HL-60 (cell line): ENCODE data around the gene PHF5A.

Source experiments
- DNase-seq, 2 experiments: peaks; one replicate each; pipeline ENCODE4 v3.0.0-alpha.2; 2010 to 2020; ENCODE audit warnings: low read depth in 1 of 2, low spot score in 1 of 2
- H3K27ac ChIP-seq: fragments of 250-450 bp; sonication (Bioruptor Pico); replicated peaks from 2 replicates; pipeline ENCODE4 v1.5.1; 2020; ENCODE audit warnings: mild to moderate bottlenecking, moderate library complexity
- H3K27me3 ChIP-seq: fragments of 250-450 bp; sonication (Bioruptor Pico); 2 replicates; pipeline ENCODE4 v1.5.1; 2021; ENCODE audit warnings: mild to moderate bottlenecking, moderate library complexity; ENCODE audit not compliant: insufficient read depth, poor library complexity, severe bottlenecking
- H3K4me3 ChIP-seq: replicated peaks from 2 replicates; pipeline ENCODE4 v1.5.1; 2011; ENCODE audit warnings: mild to moderate bottlenecking, control low read depth, low read length; ENCODE audit not compliant: insufficient read depth
- GABPA ChIP-seq: IDR thresholded peaks from 2 replicates; pipeline ENCODE4 v1.6.1; 2012; ENCODE audit warnings: low read depth
- POLR2AphosphoS5 ChIP-seq: IDR thresholded peaks from 2 replicates; pipeline ENCODE4 v1.6.1; 2012; ENCODE audit warnings: low read depth
- SPI1 ChIP-seq: IDR thresholded peaks from 2 replicates; pipeline ENCODE4 v1.6.1; 2012; ENCODE audit warnings: low read depth, mild to moderate bottlenecking, borderline replicate concordance
- TF ChIP-seq, protein P1 (sequence below): IDR thresholded peaks from one replicate; pipeline ENCODE4 v1.5.1; 2011; ENCODE audit warnings: low read length, control low read depth, inconsistent platforms; ENCODE audit not compliant: insufficient read depth
- TF ChIP-seq, protein P2 (sequence below): IDR thresholded peaks from 2 replicates; pipeline ENCODE4 v1.6.1; 2012; ENCODE audit warnings: low read depth; ENCODE audit not compliant: insufficient replicate concordance

Gene PHF5A

DNA sequence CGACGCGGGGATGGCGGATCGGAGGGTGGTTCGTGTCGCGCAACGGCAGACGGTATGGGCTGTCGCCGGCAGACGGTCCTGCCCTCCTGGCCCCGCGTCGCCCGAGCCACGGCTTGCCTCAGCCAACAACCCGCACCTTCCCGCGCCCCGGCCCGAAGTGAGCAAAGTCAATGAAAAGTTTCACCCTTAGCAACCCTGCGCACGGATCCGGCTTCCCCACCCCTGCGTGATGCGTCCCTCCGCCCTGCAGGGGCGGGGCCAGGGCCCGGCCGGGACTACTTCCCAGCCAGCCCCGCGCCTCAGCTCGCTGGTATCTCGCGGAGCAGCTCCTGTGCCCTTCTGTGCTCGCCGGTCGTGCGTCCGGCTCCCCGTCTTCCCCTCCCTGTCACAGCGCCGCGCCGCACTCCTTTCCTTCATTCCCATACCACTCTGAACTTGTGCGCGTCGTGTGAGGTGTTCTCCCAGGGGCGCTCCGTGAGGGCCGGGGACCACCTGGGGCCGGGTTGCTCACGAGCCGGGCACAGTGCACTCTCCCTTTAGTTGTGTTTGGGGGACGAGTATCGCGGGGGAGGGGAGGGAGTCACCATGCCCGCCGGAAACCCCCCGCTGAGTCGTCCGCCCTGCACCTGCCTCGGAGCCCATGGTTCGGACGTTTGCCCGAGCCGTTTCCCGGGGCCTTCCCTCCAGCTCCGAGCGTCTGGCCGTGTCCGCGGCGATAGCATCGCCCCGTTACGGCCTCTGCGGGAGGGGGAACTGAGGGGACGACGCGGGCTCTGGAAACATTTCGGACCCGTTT lies 21.7 kb downstream of the PHF5A start, which contains the start of gene TOB2:
Gene TOB2, minus strand, starts transcription at position 163 of the 796 bp plus-strand sequence. CDS start 9,456 bp downstream, outside the sequence.
- TF ChIP-seq GABPA: peak; percentile 61
- TF ChIP-seq, protein P1, sequence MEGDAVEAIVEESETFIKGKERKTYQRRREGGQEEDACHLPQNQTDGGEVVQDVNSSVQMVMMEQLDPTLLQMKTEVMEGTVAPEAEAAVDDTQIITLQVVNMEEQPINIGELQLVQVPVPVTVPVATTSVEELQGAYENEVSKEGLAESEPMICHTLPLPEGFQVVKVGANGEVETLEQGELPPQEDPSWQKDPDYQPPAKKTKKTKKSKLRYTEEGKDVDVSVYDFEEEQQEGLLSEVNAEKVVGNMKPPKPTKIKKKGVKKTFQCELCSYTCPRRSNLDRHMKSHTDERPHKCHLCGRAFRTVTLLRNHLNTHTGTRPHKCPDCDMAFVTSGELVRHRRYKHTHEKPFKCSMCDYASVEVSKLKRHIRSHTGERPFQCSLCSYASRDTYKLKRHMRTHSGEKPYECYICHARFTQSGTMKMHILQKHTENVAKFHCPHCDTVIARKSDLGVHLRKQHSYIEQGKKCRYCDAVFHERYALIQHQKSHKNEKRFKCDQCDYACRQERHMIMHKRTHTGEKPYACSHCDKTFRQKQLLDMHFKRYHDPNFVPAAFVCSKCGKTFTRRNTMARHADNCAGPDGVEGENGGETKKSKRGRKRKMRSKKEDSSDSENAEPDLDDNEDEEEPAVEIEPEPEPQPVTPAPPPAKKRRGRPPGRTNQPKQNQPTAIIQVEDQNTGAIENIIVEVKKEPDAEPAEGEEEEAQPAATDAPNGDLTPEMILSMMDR: no peak
- peak; percentile 98 for TF ChIP-seq POLR2AphosphoS5
- TF ChIP-seq, protein P2, sequence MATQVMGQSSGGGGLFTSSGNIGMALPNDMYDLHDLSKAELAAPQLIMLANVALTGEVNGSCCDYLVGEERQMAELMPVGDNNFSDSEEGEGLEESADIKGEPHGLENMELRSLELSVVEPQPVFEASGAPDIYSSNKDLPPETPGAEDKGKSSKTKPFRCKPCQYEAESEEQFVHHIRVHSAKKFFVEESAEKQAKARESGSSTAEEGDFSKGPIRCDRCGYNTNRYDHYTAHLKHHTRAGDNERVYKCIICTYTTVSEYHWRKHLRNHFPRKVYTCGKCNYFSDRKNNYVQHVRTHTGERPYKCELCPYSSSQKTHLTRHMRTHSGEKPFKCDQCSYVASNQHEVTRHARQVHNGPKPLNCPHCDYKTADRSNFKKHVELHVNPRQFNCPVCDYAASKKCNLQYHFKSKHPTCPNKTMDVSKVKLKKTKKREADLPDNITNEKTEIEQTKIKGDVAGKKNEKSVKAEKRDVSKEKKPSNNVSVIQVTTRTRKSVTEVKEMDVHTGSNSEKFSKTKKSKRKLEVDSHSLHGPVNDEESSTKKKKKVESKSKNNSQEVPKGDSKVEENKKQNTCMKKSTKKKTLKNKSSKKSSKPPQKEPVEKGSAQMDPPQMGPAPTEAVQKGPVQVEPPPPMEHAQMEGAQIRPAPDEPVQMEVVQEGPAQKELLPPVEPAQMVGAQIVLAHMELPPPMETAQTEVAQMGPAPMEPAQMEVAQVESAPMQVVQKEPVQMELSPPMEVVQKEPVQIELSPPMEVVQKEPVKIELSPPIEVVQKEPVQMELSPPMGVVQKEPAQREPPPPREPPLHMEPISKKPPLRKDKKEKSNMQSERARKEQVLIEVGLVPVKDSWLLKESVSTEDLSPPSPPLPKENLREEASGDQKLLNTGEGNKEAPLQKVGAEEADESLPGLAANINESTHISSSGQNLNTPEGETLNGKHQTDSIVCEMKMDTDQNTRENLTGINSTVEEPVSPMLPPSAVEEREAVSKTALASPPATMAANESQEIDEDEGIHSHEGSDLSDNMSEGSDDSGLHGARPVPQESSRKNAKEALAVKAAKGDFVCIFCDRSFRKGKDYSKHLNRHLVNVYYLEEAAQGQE: peak; percentile 52
- peak within 1 kb of the TSS; percentile 70 for H3K4me3 ChIP-seq
- DNase-seq: peak; percentile 94 to 96

DNA sequence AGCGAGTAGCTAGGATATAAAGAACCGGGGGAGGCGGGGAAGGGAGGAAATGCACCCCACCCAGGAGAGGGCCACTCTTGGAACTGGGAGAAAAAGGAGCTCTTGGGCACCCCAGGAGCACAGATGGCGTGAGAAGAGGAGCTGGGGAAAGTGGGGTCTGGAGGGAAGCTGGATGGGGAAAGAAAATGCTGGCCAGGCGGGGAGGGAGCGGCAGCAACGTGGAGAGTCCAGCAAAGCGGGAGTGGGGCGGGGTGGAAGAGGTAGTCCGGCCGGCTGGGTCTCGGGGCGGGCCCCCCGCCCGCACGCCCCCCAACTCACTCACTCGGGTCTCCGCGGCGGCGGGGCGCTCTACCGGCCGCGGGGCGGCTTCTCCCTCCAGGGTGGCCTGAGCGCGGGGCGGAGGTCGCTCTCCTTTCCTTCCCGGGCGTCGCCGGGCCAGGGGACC lies 22.4 kb downstream of the PHF5A start:
- peak overlapping the region; percentile 70 for H3K4me3 ChIP-seq

More for the DNA sequence above, 21.7 kb downstream of the PHF5A start, which contains the start of gene TOB2:
- Histone ChIP-seq H3K27me3 (no peaks in the 10 kb centered on the region), H3K27ac (peak within 1 kb of the TSS; percentile 98)

DNA sequence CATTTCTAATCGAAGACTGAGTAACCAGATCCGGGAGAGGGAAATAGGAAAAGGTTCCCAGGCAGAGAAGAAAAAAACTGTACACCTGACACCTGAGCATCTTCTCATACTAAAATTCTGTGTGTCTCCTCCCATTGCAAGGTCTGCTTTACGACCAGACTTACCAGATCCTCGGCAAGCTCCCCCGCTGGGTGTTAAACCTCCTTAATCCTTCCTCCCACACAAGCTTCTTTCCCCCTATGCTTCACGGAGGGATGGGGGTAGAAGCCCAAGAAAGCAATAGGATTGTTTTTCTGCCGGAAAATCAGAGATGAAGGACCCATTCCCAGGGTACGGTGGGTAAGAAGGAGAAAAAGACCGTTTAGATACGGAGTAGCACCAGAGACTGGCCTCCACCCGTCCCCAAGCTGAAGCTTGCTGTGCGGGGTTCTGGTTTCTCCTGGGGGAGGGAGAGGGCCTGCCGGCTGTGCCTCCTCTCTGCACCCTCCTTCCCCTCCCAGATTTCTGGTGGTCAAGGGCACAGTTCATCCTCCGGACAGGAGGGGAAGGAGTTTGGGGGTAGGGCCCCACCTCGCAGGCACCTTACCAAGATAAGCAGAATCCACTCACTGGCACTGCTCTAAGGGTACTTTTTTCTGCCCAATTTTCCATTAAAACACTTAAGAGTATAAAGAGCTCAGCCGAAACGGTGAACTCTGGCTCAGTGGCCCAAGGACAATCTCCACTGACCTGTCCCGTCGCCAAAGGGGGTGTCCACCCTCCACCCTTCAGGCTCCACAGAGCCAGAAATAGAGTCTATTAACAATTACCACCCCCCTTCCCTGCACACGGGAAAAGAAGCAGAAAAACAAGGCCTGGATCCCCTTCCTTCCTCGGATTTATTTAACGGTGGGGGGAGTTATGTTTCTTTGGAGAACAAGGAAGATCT lies 23.1 kb downstream of the PHF5A start:
- TF ChIP-seq, protein P1: no peak
- TF ChIP-seq, protein P2: no peak
- TF ChIP-seq SPI1 (no peak), POLR2AphosphoS5 (0 out of 2 replicates have a peak, but pooled peaks have one; percentile 22), GABPA (no peak)
- H3K27me3 ChIP-seq: no peaks in the 10 kb centered on the region
- peak in 1 of 2 experiments; percentile 49 for DNase-seq
- peak overlapping the region; percentile 70 for H3K4me3 ChIP-seq
- peak overlapping the region; percentile 98 for H3K27ac ChIP-seq

More for the DNA sequence above, 22.4 kb downstream of the PHF5A start:
- Histone ChIP-seq H3K27me3 (no peaks in the 10 kb centered on the region), H3K27ac (peak overlapping the region; percentile 98)
- DNase-seq: peak in 1 of 2 experiments; percentile 28
- TF ChIP-seq, protein P1: no peak
- no peak for TF ChIP-seq POLR2AphosphoS5
